DMS53 treated with DMSO at 0.1 percent for 48 hours (cell line): ENCODE results near the gene MCTP1.
"Not testable (repeated sequence)": the region's sequence is repeated elsewhere in the genome, so short reads cannot be mapped to it uniquely, and the experiment has no call there.

Source experiments
- DNase-seq: peaks from one replicate; lab custom pipeline; 2025; ENCODE audit not compliant: unreplicated experiment; lab: John Stamatoyannopoulos, UW

Gene MCTP1

GRCh38 chr5:95035891-95036685, 248.8 kb downstream of the MCTP1 start:
- no peak for DNase-seq

DNA sequence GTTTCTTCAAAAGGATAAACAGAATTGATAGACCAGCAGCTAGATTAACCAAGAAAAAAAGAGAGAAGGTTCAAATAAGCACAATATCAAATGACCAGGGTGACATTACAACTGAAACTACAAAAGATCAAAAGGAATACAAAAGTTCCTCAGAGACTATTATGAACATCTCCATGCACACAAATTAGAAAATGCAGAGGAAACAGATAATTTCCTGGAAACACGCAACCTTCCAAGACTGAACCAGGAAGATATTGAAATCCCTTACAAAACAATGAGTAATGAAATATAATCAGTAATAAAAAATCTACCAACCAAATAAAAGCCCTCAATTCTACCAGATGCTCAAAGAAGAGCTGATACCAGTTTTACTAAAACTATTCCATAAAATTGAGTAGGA, 252.1 kb downstream of the MCTP1 start:
- no peak for DNase-seq

- no peak for DNase-seq
Measured at GRCh38 chr5:95029569-95030366, 255.1 kb downstream of the MCTP1 start.

GRCh38 chr5:95027775-95028174, 257.1 kb downstream of the MCTP1 start:
- no peak for DNase-seq

DNA sequence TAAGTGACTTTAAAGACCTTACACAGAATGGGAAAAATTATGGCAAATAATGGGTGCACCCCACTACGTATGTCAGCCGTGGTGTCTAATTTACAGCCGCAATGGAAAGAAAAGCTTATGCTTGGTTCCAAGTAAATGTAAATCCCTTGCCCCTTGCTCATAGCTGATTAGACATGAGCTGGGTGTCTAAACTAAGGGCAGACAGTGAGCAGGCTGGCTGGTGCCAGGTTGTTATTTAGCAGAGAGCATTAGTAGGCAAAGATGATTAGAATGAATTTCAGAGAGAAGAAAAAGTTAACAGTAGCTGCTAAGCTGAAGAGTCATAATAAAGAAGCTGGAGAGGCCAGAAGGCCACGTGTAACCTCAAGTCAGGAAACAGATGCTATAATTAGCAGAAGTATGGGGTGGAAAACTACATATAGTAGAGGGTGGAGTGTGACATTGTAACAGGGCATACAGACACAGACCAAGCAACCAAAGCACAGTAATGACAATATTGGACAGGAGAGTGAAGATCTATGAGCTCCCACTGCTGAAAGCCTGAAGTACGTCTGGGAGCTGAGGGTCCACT, 257.7 kb downstream of the MCTP1 start:
- DNase-seq: no peak

- DNase-seq: no peak
Measured at GRCh38 chr5:95026718-95027117, 258.2 kb downstream of the MCTP1 start.

- no peak for DNase-seq
Measured at GRCh38 chr5:95022967-95023695, 261.8 kb downstream of the MCTP1 start.

DNA sequence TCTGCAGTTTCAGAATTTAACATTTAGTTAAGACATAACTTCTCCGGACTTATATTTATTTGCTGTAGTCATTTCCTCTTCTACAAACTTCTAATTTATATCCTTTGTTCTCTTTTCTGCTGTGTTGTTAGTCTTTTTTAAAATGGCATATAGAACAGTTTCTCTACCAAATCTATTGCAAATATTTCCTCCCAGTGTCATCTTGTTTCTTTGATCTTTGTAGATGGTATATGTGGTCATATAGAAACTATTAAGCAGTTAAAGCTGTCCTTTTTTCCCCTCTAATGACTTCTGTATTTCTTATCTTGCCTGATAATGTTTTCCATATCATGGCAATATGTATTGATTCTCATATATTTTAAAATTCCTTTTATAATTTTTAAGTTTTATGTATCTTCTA, 264.5 kb downstream of the MCTP1 start:
- DNase-seq: no peak

DNA sequence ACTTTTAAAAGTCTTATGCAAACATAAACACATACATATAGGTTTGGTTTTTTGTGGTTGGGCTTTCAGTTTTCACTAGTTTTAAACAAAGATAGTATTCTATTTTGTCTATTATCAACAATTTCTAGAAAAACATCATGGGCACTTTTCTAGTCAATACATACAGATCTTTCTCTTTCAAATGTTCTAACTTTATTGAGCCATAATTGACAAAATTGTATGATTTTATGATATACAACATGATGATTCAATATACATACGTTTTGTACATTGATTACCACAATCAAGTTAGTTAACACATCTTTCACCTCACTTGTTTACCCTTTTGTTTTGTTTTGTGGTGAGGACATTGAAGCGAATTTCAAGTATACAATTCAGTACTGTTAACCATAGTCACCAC, 265.9 kb downstream of the MCTP1 start:
- no peak for DNase-seq

GRCh38 chr5:95018511-95018910, 266.4 kb downstream of the MCTP1 start:
- DNase-seq: no peak

DNA sequence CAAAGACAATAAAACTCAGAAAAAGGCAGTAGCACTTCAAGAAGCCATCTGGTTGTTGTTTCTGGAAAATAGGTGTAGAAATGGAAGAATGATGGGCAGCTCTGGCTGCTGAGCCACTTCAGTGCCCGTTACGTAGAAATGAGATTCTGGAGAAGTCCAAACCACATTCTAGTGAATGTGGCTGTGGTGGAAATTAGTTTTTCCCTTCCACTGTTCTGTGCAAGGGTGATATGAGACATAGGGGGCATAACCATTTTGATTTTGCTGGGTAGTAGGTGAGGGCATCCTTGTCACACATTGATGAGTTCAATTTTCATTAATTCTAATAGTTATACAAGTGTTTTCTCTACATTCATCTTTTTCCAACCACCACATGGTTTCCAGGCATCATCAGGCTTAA, 275.1 kb downstream of the MCTP1 start:
- no peak for DNase-seq

GRCh38 chr5:95007921-95008597, 276.8 kb downstream of the MCTP1 start:
- DNase-seq: no peak

DNA sequence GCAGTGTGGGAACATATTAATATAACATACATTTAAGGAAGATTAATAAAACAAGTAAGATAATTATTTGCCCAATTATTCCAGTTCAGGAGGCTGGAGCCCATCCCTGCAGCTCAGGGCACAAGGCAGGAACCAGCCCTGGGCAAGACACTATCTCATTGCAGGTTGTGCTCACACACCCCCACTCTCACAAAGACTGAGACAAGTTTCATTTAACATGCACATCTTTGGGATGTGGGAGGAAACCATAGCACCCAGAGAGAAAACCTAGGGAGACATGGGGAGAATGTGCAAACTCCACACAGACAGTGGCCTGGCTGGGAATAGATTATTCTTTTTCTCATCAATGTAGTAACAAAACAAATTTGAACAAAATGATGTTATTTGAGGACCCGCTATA, 279.1 kb downstream of the MCTP1 start:
- no peak for DNase-seq

GRCh38 chr5:94998670-94999069, 286.2 kb downstream of the MCTP1 start:
- no peak for DNase-seq

DNA sequence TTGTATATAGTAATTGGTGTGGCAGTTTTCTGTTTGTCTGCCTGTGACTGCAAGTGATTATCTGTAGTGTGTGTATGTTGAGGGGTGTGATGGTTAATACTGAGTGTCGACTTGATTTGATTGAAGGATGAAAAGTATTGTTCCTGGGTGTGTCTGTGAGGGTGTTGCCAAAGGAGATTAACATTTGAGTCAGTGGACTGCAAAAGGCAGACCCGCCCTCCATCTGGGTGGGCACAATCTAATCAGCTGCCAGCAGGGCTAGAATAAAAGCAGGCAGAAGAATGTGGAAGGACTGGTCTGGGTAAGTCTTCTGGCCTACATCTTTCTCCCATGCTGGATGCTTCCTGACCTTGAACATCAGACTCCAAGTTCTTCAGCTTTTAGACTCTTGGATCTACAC, 290.4 kb downstream of the MCTP1 start:
- DNase-seq: not testable (repeated sequence)

- no peak for DNase-seq
Measured at GRCh38 chr5:94993491-94993890, 291.4 kb downstream of the MCTP1 start.

GRCh38 chr5:94992325-94992724, 292.6 kb downstream of the MCTP1 start:
- no peak for DNase-seq

DNA sequence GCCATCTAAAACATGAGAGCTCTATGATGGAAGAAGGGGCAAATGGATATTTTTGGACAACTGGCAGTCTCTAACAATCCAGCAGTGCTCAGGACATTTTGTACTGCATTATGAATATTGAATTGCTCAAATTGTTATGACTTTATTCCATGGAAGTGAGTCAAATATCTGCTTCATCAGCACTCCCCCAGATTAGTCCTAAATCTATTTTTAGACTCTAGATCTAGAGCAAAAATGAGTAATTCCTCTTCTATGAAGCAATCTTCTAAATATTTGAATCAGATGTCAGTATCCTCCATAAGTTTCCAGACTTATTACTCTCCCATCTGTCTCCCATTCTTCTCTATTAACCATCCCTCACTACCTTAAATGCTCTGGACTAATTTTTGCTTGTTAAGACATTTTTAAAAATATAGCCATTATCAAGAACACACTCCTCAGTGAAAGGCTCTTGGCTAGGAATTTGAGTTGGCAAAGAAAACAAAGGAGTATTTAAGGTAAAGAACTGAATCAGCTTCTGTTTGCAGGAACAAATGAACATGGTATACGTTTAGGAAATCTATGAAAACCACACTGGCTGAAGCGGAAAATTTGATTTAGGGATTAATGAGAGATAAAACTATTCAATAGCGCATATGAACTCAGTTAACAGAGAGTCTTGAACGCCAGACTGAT, 300.9 kb downstream of the MCTP1 start:
- DNase-seq: no peak

- no peak for DNase-seq
Measured at GRCh38 chr5:94977437-94977836, 307.5 kb downstream of the MCTP1 start.

DNA sequence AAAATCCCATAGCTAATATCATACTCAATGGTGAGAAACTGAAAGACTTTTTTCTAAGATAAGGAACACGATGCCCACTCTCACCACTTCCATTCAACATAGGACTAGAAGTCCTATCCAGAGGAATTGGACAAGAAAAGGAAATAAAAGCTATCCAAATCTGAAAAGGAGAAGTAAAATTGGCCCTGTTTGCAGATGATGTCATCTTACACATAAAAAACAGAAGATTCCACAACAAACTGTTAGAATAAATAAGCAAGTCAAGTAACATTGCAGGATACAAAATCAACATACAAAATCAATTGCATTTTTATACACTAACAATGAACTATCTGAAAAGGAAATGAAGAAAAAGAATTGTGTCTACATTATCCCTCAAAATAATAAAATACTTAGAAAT, 308.0 kb downstream of the MCTP1 start:
- DNase-seq: no peak
